ENCODE data around the gene HAUS5. TPM values are rescaled to one million over a fixed set of nuclear protein-coding genes. Genes with fewer than 3 reads are reported as not detected.

Gene HAUS5
- total RNA-seq, 2 donors from 2014 or later: 9.6 to 14.5 TPM

- intact Hi-C loops (cut with DNase I): no loop called here
Measured at GRCh38 chr19:35620001-35620400, 7.5 kb downstream of the HAUS5 start.

GRCh38 chr19:35621708-35622107 is 9.2 kb downstream of the HAUS5 start:
- ATAC-seq: no peak
- H3K4me3 ChIP-seq: no peak overlapping the region
- no peak overlapping the region for H3K27ac ChIP-seq
- no peaks in the 10 kb centered on the region for H3K4me1 ChIP-seq
- TF ChIP-seq CTCF (IDR thresholded peaks at IDR 0.05) (no peak), POLR2A (IDR thresholded peaks at IDR 0.05) (no peak)
- H3K9me3 ChIP-seq: no peaks in the 10 kb centered on the region
- intact Hi-C loops (cut with DNase I): no loop called here
- no peaks in the 10 kb centered on the region for H3K27me3 ChIP-seq
- no peaks in the 10 kb centered on the region for H3K36me3 ChIP-seq (replicated peaks in 1 of 2; ENCODE audit: insufficient read depth in 1 of 2, low read depth in 2 of 2)
- WGBS, 2 donors: 92 to 93% methylated on average over 8 to 9 of the region's 9 CpGs
- DNase-seq: no peak

More at GRCh38 chr19:35620001-35620400, 7.5 kb downstream of the HAUS5 start:
- no peak overlapping the region for H3K27ac ChIP-seq
- no peaks in the 10 kb centered on the region for H3K4me1 ChIP-seq
- TF ChIP-seq CTCF (IDR thresholded peaks at IDR 0.05): no peak
- no peak for TF ChIP-seq POLR2A (IDR thresholded peaks at IDR 0.05)
- no peaks in the 10 kb centered on the region for H3K36me3 ChIP-seq (replicated peaks in 1 of 2; ENCODE audit: insufficient read depth in 1 of 2, low read depth in 2 of 2)
- no peak for DNase-seq
- ATAC-seq: no peak
- H3K9me3 ChIP-seq: no peaks in the 10 kb centered on the region
- H3K27me3 ChIP-seq: no peaks in the 10 kb centered on the region
- H3K4me3 ChIP-seq: no peak overlapping the region
- WGBS, 2 donors: 84 to 93% methylated on average over 8 to 12 of the region's 17 CpGs

GRCh38 chr19:35622750-35623149 is 10.2 kb downstream of the HAUS5 start:
- ATAC-seq (no peak), DNase-seq (no peak)
- TF ChIP-seq CTCF (IDR thresholded peaks at IDR 0.05) (no peak), POLR2A (IDR thresholded peaks at IDR 0.05) (no peak)
- peaks cover 2% of the 10 kb centered on the region for H3K4me1 ChIP-seq
- intact Hi-C loops (cut with DNase I): no loop called here
- no peaks in the 10 kb centered on the region for H3K27me3 ChIP-seq
- no peaks in the 10 kb centered on the region for H3K36me3 ChIP-seq (replicated peaks in 1 of 2; ENCODE audit: insufficient read depth in 1 of 2, low read depth in 2 of 2)
- no peak overlapping the region for H3K27ac ChIP-seq
- WGBS, 2 donors: 85 to 88% methylated on average over 12 to 13 of the region's 13 CpGs
- H3K4me3 ChIP-seq: no peak overlapping the region
- H3K9me3 ChIP-seq: no peaks in the 10 kb centered on the region

GRCh38 chr19:35623327-35624010 is 10.9 kb downstream of the HAUS5 start:
- ATAC-seq: no peak
- 81 to 83% methylated on average over 6 of the region's 6 CpGs for WGBS, 2 donors
- no peaks in the 10 kb centered on the region for H3K27me3 ChIP-seq
- no peak overlapping the region for H3K27ac ChIP-seq
- H3K4me3 ChIP-seq: no peak overlapping the region
- TF ChIP-seq POLR2A (IDR thresholded peaks at IDR 0.05): no peak
- no peak for TF ChIP-seq CTCF (IDR thresholded peaks at IDR 0.05)
- H3K9me3 ChIP-seq: no peaks in the 10 kb centered on the region
- intact Hi-C loops (cut with DNase I): no loop called here
- no peaks in the 10 kb centered on the region for H3K36me3 ChIP-seq (replicated peaks in 1 of 2; ENCODE audit: insufficient read depth in 1 of 2, low read depth in 2 of 2)
- peaks cover 6% of the 10 kb centered on the region for H3K4me1 ChIP-seq
- no peak for DNase-seq

- no peak for TF ChIP-seq POLR2A (IDR thresholded peaks at IDR 0.05)
- no peak for TF ChIP-seq CTCF (IDR thresholded peaks at IDR 0.05)
- ATAC-seq (no peak), DNase-seq (peak in 1 of 4 donors; percentile 8)
- no peaks in the 10 kb centered on the region for H3K27me3 ChIP-seq
- H3K36me3 ChIP-seq (replicated peaks in 1 of 2; ENCODE audit: insufficient read depth in 1 of 2, low read depth in 2 of 2): peaks cover 0 to 17% of the 10 kb centered on the region in 2 donors
- WGBS, 2 donors: 8 to 9% methylated on average over 9 of the region's 9 CpGs
- peak overlapping the region; percentile 34 to 75 for H3K4me3 ChIP-seq
- intact Hi-C loops (cut with DNase I): no loop called here
- no peaks in the 10 kb centered on the region for H3K9me3 ChIP-seq
- peaks cover 23% of the 10 kb centered on the region for H3K4me1 ChIP-seq
- peak overlapping the region; percentile 66 to 94 (median 82) for H3K27ac ChIP-seq
Measured at GRCh38 chr19:35628264-35628564, 15.7 kb downstream of the HAUS5 start.

Data from body of pancreas (tissue), 4 donors.